Panc1 (cell line): ENCODE data around the gene SHISA9. TPM values are rescaled to one million over a fixed set of nuclear protein-coding genes. Genes with fewer than 3 reads are reported as not detected.

Experiments used
- ATAC-seq: fragments of 200-7000 bp; cut with Tn5 transposase; 2 replicates; pipeline ENCODE4 v1.9.1; 2020; ENCODE audit warnings: mild to moderate bottlenecking, moderate library complexity
- BruUV-seq: library from RNA; stranded (reverse); fragments of 400-500 nt; replicated peaks from 2 replicates; lab custom pipeline; 2021; lab: Mats Ljungman, UMichigan
- CTCF ChIA-PET: fragments of 300-600 bp; sonication (Branson Sonifier 250); formaldehyde crosslinking; loops from one replicate; lab custom pipeline; 2022; ENCODE audit warnings: antibody characterized with exemption; lab: Charles Lee
- POLR2A ChIA-PET: fragments of 300-600 bp; sonication (Branson Sonifier 250); formaldehyde crosslinking; loops from one replicate; lab custom pipeline; 2022; ENCODE audit warnings: antibody characterized with exemption; lab: Charles Lee
- DNase-seq: peaks from one replicate; pipeline ENCODE4 v3.0.0-alpha.2; 2010; ENCODE audit warnings: low read depth, low spot score
- H3K27ac ChIP-seq: 2 replicates; pipeline ENCODE4 v1.5.1; 2011; ENCODE audit warnings: mild to moderate bottlenecking, low read length, inconsistent platforms
- H3K27me3 ChIP-seq: fragments of 200-500 bp; sonication (Bioruptor generic); 2 replicates; pipeline ENCODE4 v1.6.0; 2014; ENCODE audit warnings: low read length, inconsistent platforms; ENCODE audit not compliant: control insufficient read depth, insufficient read depth
- H3K36me3 ChIP-seq: fragments of 200-500 bp; sonication (Bioruptor generic); 2 replicates; pipeline ENCODE4 v1.5.1; 2014; ENCODE audit warnings: inconsistent platforms, mild to moderate bottlenecking, low read length, moderate library complexity; ENCODE audit not compliant: control insufficient read depth, insufficient read depth
- H3K4me1 ChIP-seq: 2 replicates; pipeline ENCODE4 v1.5.1; 2011; ENCODE audit warnings: inconsistent platforms, mild to moderate bottlenecking, low read length, moderate library complexity; ENCODE audit not compliant: control insufficient read depth, insufficient read depth
- H3K4me3 ChIP-seq, 2 experiments: 2 replicates each; pipeline ENCODE4 v1.5.1; 2011 to 2012; ENCODE audit warnings: low read depth in 2 of 2, low read length in 2 of 2, mild to moderate bottlenecking in 2 of 2, inconsistent platforms in 1 of 2, moderate library complexity in 1 of 2
- H3K9me3 ChIP-seq: fragments of 200-500 bp; sonication (Bioruptor generic); 2 replicates; pipeline ENCODE4 v1.5.1; 2014; ENCODE audit warnings: low read depth, mild to moderate bottlenecking, inconsistent platforms, low read length, moderate library complexity; ENCODE audit not compliant: control insufficient read depth, insufficient read depth
- POLR2AphosphoS5 ChIP-seq: IDR thresholded peaks from 2 replicates; pipeline ENCODE4 v1.6.1; 2012; ENCODE audit warnings: mild to moderate bottlenecking, low read depth, low read length, moderate library complexity
- SIN3A ChIP-seq: IDR thresholded peaks from 2 replicates; pipeline ENCODE4 v1.6.1; 2012; ENCODE audit warnings: low read depth, mild to moderate bottlenecking, low read length, moderate library complexity, borderline replicate concordance; ENCODE audit not compliant: insufficient read depth
- TCF7L2 ChIP-seq: IDR thresholded peaks from 2 replicates; pipeline ENCODE4 v1.6.1; 2011; ENCODE audit warnings: mild to moderate bottlenecking, low read depth, low read length, inconsistent platforms
- in situ Hi-C: cut with HindIII; loops from 2 replicates; pipeline ENCODE4 v1.10.0; 2016; ENCODE audit warnings: low sequenced_read_pairs, low pct_unique_long_range_greater_than_20kb
- intact Hi-C: fragments of 100-400 bp; cut with micrococcal nuclease; formaldehyde crosslinking; loops from one replicate; pipeline ENCODE4 v1.10.0; 2022; ENCODE audit not compliant: unreplicated experiment
- total RNA-seq: library from RNA; stranded (reverse); gene quantifications from one replicate; pipeline ENCODE4 v1.2.1, GENCODE V29; 2021; ENCODE audit not compliant: unreplicated experiment
- TF ChIP-seq, protein P1 (sequence below): fragments of 450-650 bp; IDR thresholded peaks from 2 replicates; pipeline ENCODE4 v1.5.1; 2017; ENCODE audit warnings: mild to moderate bottlenecking
- TF ChIP-seq, protein P2 (sequence below), 2 experiments: IDR thresholded peaks; 2 replicates each; pipeline ENCODE4 v1.6.1; 2011 to 2012; ENCODE audit warnings: low read depth in 2 of 2, control low read depth in 1 of 2, low read length in 1 of 2, mild to moderate bottlenecking in 1 of 2, moderate library complexity in 1 of 2; ENCODE audit not compliant: insufficient read depth in 1 of 2

Gene SHISA9
- total RNA-seq, 1 experiment from 2014 or later, result 0.10 TPM

DNA sequence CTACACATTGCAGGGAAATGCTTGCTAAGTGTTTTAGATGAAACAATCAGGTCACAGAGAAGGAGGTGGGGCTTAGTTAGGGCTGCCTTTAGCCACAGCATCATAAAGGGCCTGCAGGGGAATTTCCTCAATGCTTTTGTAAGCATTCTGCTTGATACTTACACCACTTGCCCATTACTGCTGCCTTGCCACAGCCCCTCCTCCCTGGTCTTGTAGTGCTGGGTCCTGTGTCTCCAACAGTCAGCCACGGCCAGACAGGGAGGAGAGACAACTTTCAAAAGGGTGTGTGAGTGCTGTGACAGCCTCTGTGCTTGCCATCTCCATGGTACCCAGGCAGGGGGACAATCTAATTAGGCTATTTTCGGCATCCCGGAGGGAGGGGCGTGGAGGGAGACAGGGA lies 111.2 kb downstream of the SHISA9 start:
- H3K36me3 ChIP-seq, result no peaks in the 10 kb centered on the region
- in situ Hi-C loops, result no loop called here
- POLR2A ChIA-PET, result no interaction called here
- no peak overlapping the region for H3K4me3 ChIP-seq
- ATAC-seq (no peak), DNase-seq (no peak)
- CTCF ChIA-PET, result no interaction called here
- H3K27me3 ChIP-seq, result no peaks in the 10 kb centered on the region
- no TSS peak for BruUV-seq
- intact Hi-C loops, result no loop called here
- TF ChIP-seq POLR2AphosphoS5 (no peak), TCF7L2 (no peak), SIN3A (no peak)
- TF ChIP-seq, protein P1, sequence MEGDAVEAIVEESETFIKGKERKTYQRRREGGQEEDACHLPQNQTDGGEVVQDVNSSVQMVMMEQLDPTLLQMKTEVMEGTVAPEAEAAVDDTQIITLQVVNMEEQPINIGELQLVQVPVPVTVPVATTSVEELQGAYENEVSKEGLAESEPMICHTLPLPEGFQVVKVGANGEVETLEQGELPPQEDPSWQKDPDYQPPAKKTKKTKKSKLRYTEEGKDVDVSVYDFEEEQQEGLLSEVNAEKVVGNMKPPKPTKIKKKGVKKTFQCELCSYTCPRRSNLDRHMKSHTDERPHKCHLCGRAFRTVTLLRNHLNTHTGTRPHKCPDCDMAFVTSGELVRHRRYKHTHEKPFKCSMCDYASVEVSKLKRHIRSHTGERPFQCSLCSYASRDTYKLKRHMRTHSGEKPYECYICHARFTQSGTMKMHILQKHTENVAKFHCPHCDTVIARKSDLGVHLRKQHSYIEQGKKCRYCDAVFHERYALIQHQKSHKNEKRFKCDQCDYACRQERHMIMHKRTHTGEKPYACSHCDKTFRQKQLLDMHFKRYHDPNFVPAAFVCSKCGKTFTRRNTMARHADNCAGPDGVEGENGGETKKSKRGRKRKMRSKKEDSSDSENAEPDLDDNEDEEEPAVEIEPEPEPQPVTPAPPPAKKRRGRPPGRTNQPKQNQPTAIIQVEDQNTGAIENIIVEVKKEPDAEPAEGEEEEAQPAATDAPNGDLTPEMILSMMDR, result no peak
- TF ChIP-seq, protein P2, sequence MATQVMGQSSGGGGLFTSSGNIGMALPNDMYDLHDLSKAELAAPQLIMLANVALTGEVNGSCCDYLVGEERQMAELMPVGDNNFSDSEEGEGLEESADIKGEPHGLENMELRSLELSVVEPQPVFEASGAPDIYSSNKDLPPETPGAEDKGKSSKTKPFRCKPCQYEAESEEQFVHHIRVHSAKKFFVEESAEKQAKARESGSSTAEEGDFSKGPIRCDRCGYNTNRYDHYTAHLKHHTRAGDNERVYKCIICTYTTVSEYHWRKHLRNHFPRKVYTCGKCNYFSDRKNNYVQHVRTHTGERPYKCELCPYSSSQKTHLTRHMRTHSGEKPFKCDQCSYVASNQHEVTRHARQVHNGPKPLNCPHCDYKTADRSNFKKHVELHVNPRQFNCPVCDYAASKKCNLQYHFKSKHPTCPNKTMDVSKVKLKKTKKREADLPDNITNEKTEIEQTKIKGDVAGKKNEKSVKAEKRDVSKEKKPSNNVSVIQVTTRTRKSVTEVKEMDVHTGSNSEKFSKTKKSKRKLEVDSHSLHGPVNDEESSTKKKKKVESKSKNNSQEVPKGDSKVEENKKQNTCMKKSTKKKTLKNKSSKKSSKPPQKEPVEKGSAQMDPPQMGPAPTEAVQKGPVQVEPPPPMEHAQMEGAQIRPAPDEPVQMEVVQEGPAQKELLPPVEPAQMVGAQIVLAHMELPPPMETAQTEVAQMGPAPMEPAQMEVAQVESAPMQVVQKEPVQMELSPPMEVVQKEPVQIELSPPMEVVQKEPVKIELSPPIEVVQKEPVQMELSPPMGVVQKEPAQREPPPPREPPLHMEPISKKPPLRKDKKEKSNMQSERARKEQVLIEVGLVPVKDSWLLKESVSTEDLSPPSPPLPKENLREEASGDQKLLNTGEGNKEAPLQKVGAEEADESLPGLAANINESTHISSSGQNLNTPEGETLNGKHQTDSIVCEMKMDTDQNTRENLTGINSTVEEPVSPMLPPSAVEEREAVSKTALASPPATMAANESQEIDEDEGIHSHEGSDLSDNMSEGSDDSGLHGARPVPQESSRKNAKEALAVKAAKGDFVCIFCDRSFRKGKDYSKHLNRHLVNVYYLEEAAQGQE (IDR thresholded peaks at IDR 0.05; ENCODE audit: insufficient read depth in 1 of 2, low read depth in 2 of 2, low read length in 1 of 2), result no peak
- H3K9me3 ChIP-seq, result no peaks in the 10 kb centered on the region
- no peak overlapping the region for H3K27ac ChIP-seq
- H3K4me1 ChIP-seq, result no peaks in the 10 kb centered on the region

DNA sequence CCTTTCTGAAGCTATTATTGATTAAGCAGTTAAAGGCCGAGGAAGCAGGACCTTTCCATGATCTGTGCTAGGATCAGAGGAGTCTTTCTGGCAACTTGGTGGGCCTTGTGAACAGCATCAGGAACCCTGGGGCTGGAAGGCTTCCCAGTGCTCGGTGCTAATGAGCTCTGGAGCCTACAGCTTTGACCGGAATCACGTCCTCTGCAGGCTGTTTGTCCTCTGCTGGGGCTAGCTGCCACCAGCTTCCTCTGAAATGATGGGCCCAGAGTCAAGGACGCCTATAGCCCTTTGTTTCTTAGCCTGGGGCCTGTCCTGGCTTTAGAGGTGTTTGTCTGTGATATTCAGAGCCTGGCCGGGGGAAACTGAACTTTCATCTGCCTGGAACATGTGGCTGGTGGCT lies 111.6 kb downstream of the SHISA9 start:
- no TSS peak for BruUV-seq
- Histone ChIP-seq H3K4me1 (no peaks in the 10 kb centered on the region), H3K27me3 (no peaks in the 10 kb centered on the region), H3K9me3 (no peaks in the 10 kb centered on the region), H3K36me3 (no peaks in the 10 kb centered on the region), H3K27ac (no peak overlapping the region), H3K4me3 (no peak overlapping the region)
- ATAC-seq (no peak), DNase-seq (no peak)
- ChIA-PET CTCF (no interaction called here), POLR2A (no interaction called here)
- in situ Hi-C loops, result no loop called here
- TF ChIP-seq SIN3A (no peak), TCF7L2 (no peak), POLR2AphosphoS5 (no peak)
- TF ChIP-seq, protein P1, result no peak
- intact Hi-C loops, result no loop called here
